Measurements from ENCODE around the gene ANKRD30BL.
"Not testable (repeated sequence)": the region's sequence is repeated elsewhere in the genome, so short reads cannot be mapped to it uniquely, and the experiment has no call there.

The ANKRD30BL gene, protein sequence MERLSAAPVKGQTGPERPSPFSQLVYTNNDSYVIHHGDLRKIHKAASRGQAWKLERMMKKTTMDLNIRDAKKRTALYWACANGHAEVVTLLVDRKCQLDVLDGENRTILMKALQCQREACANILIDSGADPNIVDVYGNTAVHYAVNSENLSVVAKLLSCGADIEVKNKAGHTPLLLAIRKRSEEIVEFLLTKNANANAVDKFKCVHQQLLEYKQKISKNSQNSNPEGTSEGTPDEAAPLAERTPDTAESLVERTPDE

DNA sequence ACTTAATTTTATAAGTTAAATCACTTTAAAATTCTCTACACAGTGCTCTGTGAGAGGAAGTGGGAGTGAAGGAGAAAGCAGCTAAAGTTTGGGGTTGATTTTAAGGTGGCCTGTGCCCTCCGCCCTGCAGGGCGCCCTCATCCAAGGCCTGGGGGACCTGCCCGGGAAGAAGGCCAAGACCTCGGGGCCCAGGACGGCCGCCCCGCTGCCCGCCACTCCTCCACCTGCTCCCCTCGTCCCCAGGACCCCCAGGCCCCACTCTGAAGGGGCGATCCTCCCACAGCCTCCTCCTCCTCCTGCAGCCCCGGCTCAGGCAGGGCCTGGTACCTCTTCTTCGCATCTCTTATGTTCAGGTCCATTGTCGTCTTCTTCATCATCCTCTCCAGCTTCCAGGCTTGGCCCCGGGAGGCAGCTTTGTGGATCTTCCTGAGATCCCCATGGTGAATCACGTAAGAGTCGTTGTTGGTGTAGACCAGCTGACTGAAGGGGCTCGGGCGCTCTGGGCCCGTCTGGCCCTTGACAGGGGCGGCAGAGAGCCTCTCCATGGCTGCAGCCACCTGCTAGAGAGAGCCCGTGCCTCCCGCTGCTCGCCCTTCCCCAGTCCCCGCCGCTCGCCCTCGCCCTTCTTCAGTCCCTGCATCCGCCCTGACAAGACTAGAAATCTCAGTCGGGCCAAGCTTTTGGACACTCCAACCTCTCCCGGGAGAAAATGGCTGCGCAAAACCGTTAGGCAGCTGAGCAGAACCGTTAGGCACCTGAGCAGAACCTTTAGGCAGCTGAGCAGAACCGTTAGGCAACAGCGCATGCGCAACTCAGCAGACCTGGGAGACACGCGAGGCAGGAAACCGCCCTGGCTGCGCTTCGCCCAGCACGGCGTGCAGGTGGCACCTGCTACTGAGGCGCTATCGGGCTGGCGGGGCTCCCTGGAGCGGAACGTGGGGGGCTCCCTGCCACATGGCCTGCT, at the start of gene ANKRD30BL:
Gene ANKRD30BL (minus strand): TSS at position 792 of the 964 bp plus-strand sequence. CDS start 247 bp downstream, at position 545.
- DNase-seq, result not testable (repeated sequence)

- not testable (repeated sequence) for DNase-seq
These were observed 41.1 kb upstream of the ANKRD30BL start for GRCh38 chr2:132202866-132203265.

- DNase-seq, result not testable (repeated sequence)
These were observed 31.1 kb upstream of the ANKRD30BL start for GRCh38 chr2:132192854-132193253.

DNA sequence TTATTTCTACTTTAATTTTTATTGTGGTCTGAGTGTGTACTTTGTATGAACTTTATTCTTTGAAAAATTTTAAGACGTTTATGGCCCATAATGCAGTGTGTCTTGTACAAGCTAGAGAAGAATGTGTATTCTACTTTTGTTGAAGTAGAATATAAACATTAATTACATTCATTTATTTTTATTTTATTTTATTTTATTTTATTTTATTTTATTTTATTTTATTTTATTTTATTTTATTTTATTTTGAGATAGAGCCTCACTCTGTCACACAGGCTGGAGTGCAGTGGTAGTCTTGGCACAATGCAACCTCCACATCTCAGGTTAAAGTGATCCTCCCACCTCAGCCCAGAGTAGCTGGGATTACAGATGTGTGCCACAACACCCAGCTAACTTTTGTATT, 5.3 kb upstream of the ANKRD30BL start:
- DNase-seq, result not testable (repeated sequence)

DNA sequence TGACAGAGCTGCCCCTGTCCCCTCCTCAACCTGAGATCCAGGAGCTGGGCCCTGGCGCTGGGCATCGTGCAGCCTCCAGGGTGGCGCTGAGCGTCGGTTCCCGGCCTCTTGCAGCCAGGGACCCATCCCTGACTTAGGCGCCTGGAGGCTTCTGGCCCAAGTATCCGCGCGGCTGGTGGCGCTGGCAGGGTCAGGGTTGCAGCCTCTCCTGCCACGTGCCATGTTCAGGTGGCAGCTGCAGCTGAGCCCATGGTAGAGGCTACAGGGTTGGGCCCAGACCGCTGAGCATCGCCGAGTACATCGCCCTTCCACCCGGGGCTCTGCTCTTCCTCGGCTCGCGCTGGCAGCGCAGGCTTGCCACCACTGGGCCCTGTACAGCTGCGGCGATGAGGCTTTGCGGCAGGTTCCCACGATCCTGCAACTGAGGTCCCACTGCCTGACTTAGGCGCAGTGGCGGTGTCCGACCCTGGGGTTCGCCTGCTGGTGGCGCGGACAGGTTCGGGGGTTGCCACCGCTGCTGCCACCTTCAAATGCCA, 441 bp upstream of the ANKRD30BL start:
- DNase-seq, result not testable (repeated sequence)

DNA sequence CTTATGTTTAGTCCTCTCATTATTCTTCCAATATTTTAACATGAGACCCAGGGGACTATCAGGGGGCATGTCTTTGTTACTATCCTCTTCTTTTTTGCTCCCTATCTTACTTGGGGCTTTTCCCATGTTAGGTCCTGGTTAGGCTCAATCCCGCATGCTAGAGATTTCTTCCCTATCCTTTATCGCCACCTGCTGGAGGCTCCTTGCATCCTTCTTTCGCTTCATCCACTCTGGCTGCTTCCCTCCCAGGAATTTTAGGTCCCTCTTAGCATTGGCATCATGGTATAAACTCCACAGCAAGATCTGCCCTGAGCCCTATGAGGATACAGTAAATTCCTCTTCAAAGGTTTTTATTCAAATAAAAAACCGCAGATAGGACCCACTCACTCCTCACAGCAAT, 15.0 kb downstream of the ANKRD30BL start:
- peak; percentile 45 to 48 for DNase-seq
